ENCODE results near the gene RETREG2. TPM values are rescaled to one million over a fixed set of nuclear protein-coding genes. Genes with fewer than 3 reads are reported as not detected.
A peak's percentile ranks its signal among the peaks of the same experiment; 100 is the strongest.

RETREG2 gene
- total RNA-seq, 1 donor from 2014 or later = 43.7 TPM

GRCh38 chr2:219157396-219157795, 20.7 kb upstream of the RETREG2 start:
- Histone ChIP-seq H3K4me1 (peaks cover 20% of the 10 kb centered on the region), H3K27ac (no peak overlapping the region), H3K36me3 (peaks cover 0 to 16% of the 10 kb centered on the region in 2 donors), H3K27me3 (no peaks in the 10 kb centered on the region), H3K4me3 (no peak overlapping the region), H3K9me3 (no peaks in the 10 kb centered on the region)
- no peak for TF ChIP-seq POLR2A (IDR thresholded peaks at IDR 0.05)
- TF ChIP-seq, protein P1, sequence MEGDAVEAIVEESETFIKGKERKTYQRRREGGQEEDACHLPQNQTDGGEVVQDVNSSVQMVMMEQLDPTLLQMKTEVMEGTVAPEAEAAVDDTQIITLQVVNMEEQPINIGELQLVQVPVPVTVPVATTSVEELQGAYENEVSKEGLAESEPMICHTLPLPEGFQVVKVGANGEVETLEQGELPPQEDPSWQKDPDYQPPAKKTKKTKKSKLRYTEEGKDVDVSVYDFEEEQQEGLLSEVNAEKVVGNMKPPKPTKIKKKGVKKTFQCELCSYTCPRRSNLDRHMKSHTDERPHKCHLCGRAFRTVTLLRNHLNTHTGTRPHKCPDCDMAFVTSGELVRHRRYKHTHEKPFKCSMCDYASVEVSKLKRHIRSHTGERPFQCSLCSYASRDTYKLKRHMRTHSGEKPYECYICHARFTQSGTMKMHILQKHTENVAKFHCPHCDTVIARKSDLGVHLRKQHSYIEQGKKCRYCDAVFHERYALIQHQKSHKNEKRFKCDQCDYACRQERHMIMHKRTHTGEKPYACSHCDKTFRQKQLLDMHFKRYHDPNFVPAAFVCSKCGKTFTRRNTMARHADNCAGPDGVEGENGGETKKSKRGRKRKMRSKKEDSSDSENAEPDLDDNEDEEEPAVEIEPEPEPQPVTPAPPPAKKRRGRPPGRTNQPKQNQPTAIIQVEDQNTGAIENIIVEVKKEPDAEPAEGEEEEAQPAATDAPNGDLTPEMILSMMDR (IDR thresholded peaks at IDR 0.05) = no peak
- no peak for TF ChIP-seq POLR2AphosphoS5 (IDR thresholded peaks at IDR 0.05; ENCODE audit: insufficient read depth in 1 of 2, low read depth in 1 of 2)
- intact Hi-C loops (cut with DNase I) = loop anchor here (10.0 kb wide), 3 partner anchors 103 to 173 kb away; partner anchors contain the start of gene FEV
- no peak for DNase-seq (ENCODE audit: extremely low spot score in 2 of 2)

- peaks cover 20% of the 10 kb centered on the region for H3K4me1 ChIP-seq
- no peak for TF ChIP-seq POLR2AphosphoS5 (IDR thresholded peaks at IDR 0.05; ENCODE audit: insufficient read depth in 1 of 2, low read depth in 1 of 2)
- no peak for TF ChIP-seq POLR2A (IDR thresholded peaks at IDR 0.05)
- TF ChIP-seq, protein P1 (IDR thresholded peaks at IDR 0.05) = no peak
- intact Hi-C loops (cut with DNase I) = loop anchor here (10.0 kb wide), 3 partner anchors 103 to 173 kb away; partner anchors contain the start of gene FEV
- no peak overlapping the region for H3K4me3 ChIP-seq
- H3K9me3 ChIP-seq = no peaks in the 10 kb centered on the region
- H3K27ac ChIP-seq = no peak overlapping the region
- DNase-seq (ENCODE audit: extremely low spot score in 2 of 2) = no peak
- peaks cover 0 to 12% of the 10 kb centered on the region in 2 donors for H3K36me3 ChIP-seq
- H3K27me3 ChIP-seq = no peaks in the 10 kb centered on the region
Observed at GRCh38 chr2:219158025-219158424, 20.1 kb upstream of the RETREG2 start.

GRCh38 chr2:219158586-219158985, 19.5 kb upstream of the RETREG2 start:
- no peak for TF ChIP-seq POLR2A (IDR thresholded peaks at IDR 0.05)
- TF ChIP-seq, protein P1 (IDR thresholded peaks at IDR 0.05) = no peak
- TF ChIP-seq POLR2AphosphoS5 (IDR thresholded peaks at IDR 0.05; ENCODE audit: insufficient read depth in 1 of 2, low read depth in 1 of 2) = no peak
- H3K36me3 ChIP-seq = peaks cover 0 to 12% of the 10 kb centered on the region in 2 donors

DNA sequence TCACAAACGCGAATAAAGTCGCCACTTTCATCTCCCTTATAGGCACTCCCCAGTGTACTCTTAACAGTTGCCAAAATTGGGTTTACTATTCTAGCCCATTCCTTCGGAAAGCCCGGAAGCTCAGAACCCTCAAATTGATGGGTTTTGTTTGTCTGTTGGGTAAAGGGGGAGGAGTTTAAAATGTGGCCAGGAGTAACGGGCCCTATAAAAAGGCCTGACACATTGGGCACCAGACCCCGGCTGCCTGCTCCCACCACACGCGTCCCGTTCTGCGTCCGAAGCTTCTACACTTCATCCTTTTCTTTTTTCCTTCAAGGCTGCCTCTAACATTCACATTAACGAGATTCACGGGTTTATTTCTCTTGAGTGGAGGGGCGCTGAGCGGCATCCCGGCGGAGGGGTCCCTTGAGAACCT, 18.3 kb upstream of the RETREG2 start:
- intact Hi-C loops (cut with DNase I) = loop anchor here (10.0 kb wide), 4 partner anchors 105 to 225 kb away; partner anchors contain the start of genes DNPEP and FEV
- Histone ChIP-seq H3K36me3 (peaks cover 0 to 12% of the 10 kb centered on the region in 2 donors), H3K4me3 (peak overlapping the region; percentile 63 to 65), H3K4me1 (peaks cover 20% of the 10 kb centered on the region), H3K9me3 (no peaks in the 10 kb centered on the region), H3K27ac (peak overlapping the region; percentile 96), H3K27me3 (no peaks in the 10 kb centered on the region)
- DNase-seq (ENCODE audit: extremely low spot score in 2 of 2) = no peak
- TF ChIP-seq POLR2A (IDR thresholded peaks at IDR 0.05) (no peak), POLR2AphosphoS5 (IDR thresholded peaks at IDR 0.05; ENCODE audit: insufficient read depth in 1 of 2, low read depth in 1 of 2) (no peak)
- TF ChIP-seq, protein P1 (IDR thresholded peaks at IDR 0.05) = no peak

More at GRCh38 chr2:219158586-219158985, 19.5 kb upstream of the RETREG2 start:
- no peak for DNase-seq (ENCODE audit: extremely low spot score in 2 of 2)
- peaks cover 20% of the 10 kb centered on the region for H3K4me1 ChIP-seq
- intact Hi-C loops (cut with DNase I) = loop anchor here (10.0 kb wide), 3 partner anchors 104 to 174 kb away; partner anchors contain the start of gene FEV
- H3K27ac ChIP-seq = no peak overlapping the region
- H3K27me3 ChIP-seq = no peaks in the 10 kb centered on the region
- no peaks in the 10 kb centered on the region for H3K9me3 ChIP-seq
- no peak overlapping the region for H3K4me3 ChIP-seq
